B cell (primary cell): Measurements from ENCODE around the gene PXMP4. TPM values are rescaled to one million over a fixed set of nuclear protein-coding genes. Genes with fewer than 3 reads are reported as not detected.

Experiments used
- ATAC-seq: fragments of 200-7000 bp; cut with Tn5 transposase; one replicate; pipeline ENCODE4 v1.10.0; 2021; ENCODE audit warnings: low read depth, mild to moderate bottlenecking, moderate number of reproducible peaks, moderate library complexity
- CTCF ChIA-PET: fragments of 350-600 bp; sonication (Branson Sonifier 250); formaldehyde crosslinking; loops from one replicate; lab custom pipeline; 2021; ENCODE audit warnings: antibody characterized with exemption, inconsistent platforms; lab: Charles Lee
- POLR2A ChIA-PET: fragments of 350-600 bp; sonication (Branson Sonifier 250); formaldehyde crosslinking; loops from one replicate; lab custom pipeline; 2021; ENCODE audit warnings: antibody characterized with exemption; lab: Charles Lee
- DNase-seq: peaks from one replicate; pipeline ENCODE4 v3.0.0; 2013
- H2AFZ ChIP-seq: 2 replicates; pipeline ENCODE4 v1.6.1; 2012; ENCODE audit warnings: mild to moderate bottlenecking, low read depth, low read length; ENCODE audit not compliant: insufficient read depth, poor library complexity, severe bottlenecking
- H3K27ac ChIP-seq, 2 donors: 1 replicate in 1 of 2; 2 replicates in 1 of 2; pipeline ENCODE4 v1.5.1; 2012 to 2013; ENCODE audit warnings: low read length in 2 of 2, mild to moderate bottlenecking in 2 of 2, moderate library complexity in 1 of 2
- H3K27me3 ChIP-seq, 4 experiments: fragments of 200-600 bp in 1 of 4; sonication (generic) in 1 of 4; replicated peaks in 1 of 4; 1 replicate in 2 of 4; 2 replicates in 2 of 4; pipeline versions ENCODE4 v1.6.1 to v1.7.0; 2013 to 2016; ENCODE audit warnings: low read length in 3 of 4, mild to moderate bottlenecking in 2 of 4, mixed read lengths in 1 of 4, moderate library complexity in 1 of 4; ENCODE audit not compliant: insufficient read depth in 4 of 4, control insufficient read depth in 3 of 4; ENCODE audit errors: control extremely low read depth in 1 of 4
- H3K36me3 ChIP-seq, 2 experiments: replicated peaks in 1 of 2; 1 replicate in 1 of 2; 2 replicates in 1 of 2; pipeline versions ENCODE4 v1.6.1 to v1.7.1; 2013; ENCODE audit warnings: low read length in 1 of 2; ENCODE audit not compliant: insufficient read depth in 2 of 2, control insufficient read depth in 1 of 2; ENCODE audit errors: control extremely low read depth in 1 of 2, extremely low read depth in 1 of 2
- H3K4me1 ChIP-seq, 2 donors: fragments of 200-600 bp in 1 of 2; sonication (generic) in 1 of 2; 1 replicate in 1 of 2; 2 replicates in 1 of 2; pipeline versions ENCODE4 v1.5.1 to v1.6.1; 2013 to 2017; ENCODE audit warnings: low read length in 2 of 2; ENCODE audit not compliant: control insufficient read depth in 2 of 2, insufficient read depth in 2 of 2
- H3K4me2 ChIP-seq: replicated peaks from 2 replicates; pipeline ENCODE3; 2012; ENCODE audit warnings: mild to moderate bottlenecking, low read depth, low read length; ENCODE audit not compliant: poor library complexity, severe bottlenecking
- H3K4me3 ChIP-seq, 5 experiments: fragments of 200-600 bp in 1 of 5; sonication (generic) in 1 of 5; 1 replicate in 3 of 5; 2 replicates in 2 of 5; pipeline versions ENCODE4 v1.5.1 to v1.7.0; 2011 to 2016; ENCODE audit warnings: low read length in 4 of 5, mild to moderate bottlenecking in 4 of 5, low read depth in 2 of 5, control low read depth in 1 of 5, moderate library complexity in 1 of 5; ENCODE audit not compliant: insufficient read depth in 1 of 5; ENCODE audit errors: control extremely low read depth in 1 of 5, extremely low read depth in 1 of 5
- H3K79me2 ChIP-seq: fragments of 200-600 bp; sonication (generic); one replicate; pipeline ENCODE4 v1.6.0; 2016; ENCODE audit warnings: low read length; ENCODE audit not compliant: control insufficient read depth, insufficient read depth
- H3K9ac ChIP-seq: fragments of 200-600 bp; sonication (generic); 2 replicates; pipeline ENCODE4 v1.6.1; 2017; ENCODE audit warnings: mild to moderate bottlenecking, low read length, moderate library complexity
- H3K9me3 ChIP-seq, 3 donors: one replicate each; pipeline versions ENCODE4 v1.6.1 to v1.7.1; 2013; ENCODE audit warnings: low read length in 2 of 3; ENCODE audit not compliant: control insufficient read depth in 2 of 3, insufficient read depth in 1 of 3; ENCODE audit errors: control extremely low read depth in 1 of 3
- H4K20me1 ChIP-seq: 2 replicates; pipeline ENCODE4 v1.6.0; 2012; ENCODE audit warnings: mild to moderate bottlenecking, low read length; ENCODE audit not compliant: insufficient read depth, control insufficient read depth, poor library complexity, severe bottlenecking
- H3K27ac Mint-ChIP-seq: one replicate; pipeline ENCODE4 v1.8.0; 2021; ENCODE audit warnings: mixed read lengths
- H3K27me3 Mint-ChIP-seq: one replicate; pipeline ENCODE4 v1.8.0; 2021; ENCODE audit warnings: mixed read lengths
- H3K4me1 Mint-ChIP-seq: one replicate; pipeline ENCODE4 v1.8.0; 2021; ENCODE audit warnings: mixed read lengths
- H3K4me3 Mint-ChIP-seq: one replicate; pipeline ENCODE4 v1.8.0; 2021; ENCODE audit warnings: mixed read lengths
- H3K9me3 Mint-ChIP-seq: one replicate; pipeline ENCODE4 v1.8.0; 2022; ENCODE audit warnings: mixed read lengths; ENCODE audit not compliant: insufficient read depth
- EZH2 ChIP-seq: IDR thresholded peaks from 2 replicates; pipeline ENCODE4 v1.6.1; 2012; ENCODE audit warnings: borderline replicate concordance, low read depth, mild to moderate bottlenecking, moderate library complexity, low read length; ENCODE audit not compliant: insufficient read depth, poor library complexity, severe bottlenecking
- WGBS: methylation state at CpG from one replicate; pipeline ENCODE4 v1.1.5; 2013; ENCODE audit warnings: missing lambda C conversion rate; ENCODE audit not compliant: insufficient coverage; 5-methylcytosine and 5-hydroxymethylcytosine counted together
- intact Hi-C: fragments of 100-400 bp; cut with micrococcal nuclease; formaldehyde crosslinking; loops from one replicate; pipeline ENCODE4 v1.10.0; 2022
- polyA plus RNA-seq: library from polyadenylated mRNA; depleted of rRNA; stranded (reverse); fragments of >200 nt; gene quantifications from 2 replicates; pipeline ENCODE4 v1.2.3, GENCODE V29; 2012
- total RNA-seq, 2 donors: library from RNA; stranded (reverse); fragments of 120-200 nt in 1 of 2; gene quantifications; 1 replicate in 1 of 2; 2 replicates in 1 of 2; pipeline versions ENCODE4 v1.2.3 to v1.2.4, GENCODE V29; 2013 to 2022
- TF ChIP-seq, protein P1 (sequence below): fragments of 200-600 bp; IDR thresholded peaks from one replicate; pipeline ENCODE4 v1.8.0; 2022; ENCODE audit warnings: antibody characterized with exemption, mild to moderate bottlenecking

PXMP4 gene
- total and polyA plus RNA-seq, 2 donors (not counting 1 experiment from before 2014, with no cell fraction given), result 5.0 to 6.6 TPM

GRCh38 chr20:33684533-33685327, 35.4 kb downstream of the PXMP4 start:
- Mint-ChIP-seq H3K27me3 (no peaks in the 10 kb centered on the region), H3K9me3 (no peaks in the 10 kb centered on the region), H3K4me1 (peaks cover 35% of the 10 kb centered on the region), H3K27ac (peak overlapping the region; percentile 84), H3K4me3 (peak overlapping the region; percentile 81)
- Histone ChIP-seq H3K36me3 (no peaks in the 10 kb centered on the region), H3K4me2 (peak overlapping the region; percentile 96), H3K79me2 (no peaks in the 10 kb centered on the region), H3K27ac (peak overlapping the region; percentile 50 to 65), H3K27me3 (no peaks in the 10 kb centered on the region), H3K9me3 (no peaks in the 10 kb centered on the region), H3K4me1 (peaks cover 25 to 31% of the 10 kb centered on the region in 2 donors), H4K20me1 (no peaks in the 10 kb centered on the region), H3K4me3 (no peak overlapping the region), H2AFZ (peak overlapping the region; percentile 76), H3K9ac (no peak overlapping the region)
- WGBS, result 84% methylated on average over 5 of the region's 10 CpGs
- ATAC-seq (no peak), DNase-seq (no peak)
- intact Hi-C loops, result no loop called here
- ChIA-PET POLR2A (interaction anchor here (1.0 to 1.3 kb wide), 3 partner anchors 9 to 18 kb away, joined by 4 to 6 read pairs (median 5); partner anchors contain the start of gene ACTL10), CTCF (interaction anchor here (0.6 to 1.8 kb wide), 9 partner anchors 12 to 902 kb away, joined by 3 to 7 read pairs (median 4); partner anchors contain the start of gene ACTL10)
- TF ChIP-seq, protein P1, sequence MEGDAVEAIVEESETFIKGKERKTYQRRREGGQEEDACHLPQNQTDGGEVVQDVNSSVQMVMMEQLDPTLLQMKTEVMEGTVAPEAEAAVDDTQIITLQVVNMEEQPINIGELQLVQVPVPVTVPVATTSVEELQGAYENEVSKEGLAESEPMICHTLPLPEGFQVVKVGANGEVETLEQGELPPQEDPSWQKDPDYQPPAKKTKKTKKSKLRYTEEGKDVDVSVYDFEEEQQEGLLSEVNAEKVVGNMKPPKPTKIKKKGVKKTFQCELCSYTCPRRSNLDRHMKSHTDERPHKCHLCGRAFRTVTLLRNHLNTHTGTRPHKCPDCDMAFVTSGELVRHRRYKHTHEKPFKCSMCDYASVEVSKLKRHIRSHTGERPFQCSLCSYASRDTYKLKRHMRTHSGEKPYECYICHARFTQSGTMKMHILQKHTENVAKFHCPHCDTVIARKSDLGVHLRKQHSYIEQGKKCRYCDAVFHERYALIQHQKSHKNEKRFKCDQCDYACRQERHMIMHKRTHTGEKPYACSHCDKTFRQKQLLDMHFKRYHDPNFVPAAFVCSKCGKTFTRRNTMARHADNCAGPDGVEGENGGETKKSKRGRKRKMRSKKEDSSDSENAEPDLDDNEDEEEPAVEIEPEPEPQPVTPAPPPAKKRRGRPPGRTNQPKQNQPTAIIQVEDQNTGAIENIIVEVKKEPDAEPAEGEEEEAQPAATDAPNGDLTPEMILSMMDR, result no peak
- TF ChIP-seq EZH2, result no peak
